ENCODE data around the gene KMT2D.
A peak's percentile ranks its signal among the peaks of the same experiment; 100 is the strongest.

The KMT2D gene

DNA sequence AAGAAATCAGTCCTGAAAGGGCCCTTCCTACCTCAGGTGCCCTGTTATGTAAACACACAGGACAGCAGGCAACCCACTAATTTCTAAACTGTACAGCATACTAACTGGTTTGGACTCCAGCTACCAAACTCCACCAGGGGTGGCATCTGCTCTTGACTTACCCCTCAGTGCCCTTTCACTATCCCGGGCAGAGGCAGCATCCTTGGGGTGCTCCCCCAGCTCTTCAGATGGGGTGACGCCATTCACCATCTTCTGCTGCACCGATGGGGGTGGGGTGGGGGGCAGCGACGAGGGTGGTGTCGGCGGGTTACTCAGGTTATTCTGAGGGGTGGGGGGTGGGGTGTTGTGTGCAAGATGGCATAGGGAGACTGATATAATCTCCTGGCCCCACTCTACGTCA lies 30.5 kb downstream of the KMT2D start:
- peaks cover 36 to 68% of the 10 kb centered on the region in 2 donors for H3K36me3 Mint-ChIP-seq
- no peak for ATAC-seq (replicated peaks)
- H3K27me3 Mint-ChIP-seq, result no peaks in the 10 kb centered on the region
- H3K9me3 Mint-ChIP-seq, result no peaks in the 10 kb centered on the region
- H3K27ac Mint-ChIP-seq, result peak overlapping the region; percentile 3
- DNase-seq, result no peak
- no peak overlapping the region for H3K4me3 Mint-ChIP-seq
- H3K4me1 Mint-ChIP-seq, result peaks cover 5 to 12% of the 10 kb centered on the region in 2 donors

DNA sequence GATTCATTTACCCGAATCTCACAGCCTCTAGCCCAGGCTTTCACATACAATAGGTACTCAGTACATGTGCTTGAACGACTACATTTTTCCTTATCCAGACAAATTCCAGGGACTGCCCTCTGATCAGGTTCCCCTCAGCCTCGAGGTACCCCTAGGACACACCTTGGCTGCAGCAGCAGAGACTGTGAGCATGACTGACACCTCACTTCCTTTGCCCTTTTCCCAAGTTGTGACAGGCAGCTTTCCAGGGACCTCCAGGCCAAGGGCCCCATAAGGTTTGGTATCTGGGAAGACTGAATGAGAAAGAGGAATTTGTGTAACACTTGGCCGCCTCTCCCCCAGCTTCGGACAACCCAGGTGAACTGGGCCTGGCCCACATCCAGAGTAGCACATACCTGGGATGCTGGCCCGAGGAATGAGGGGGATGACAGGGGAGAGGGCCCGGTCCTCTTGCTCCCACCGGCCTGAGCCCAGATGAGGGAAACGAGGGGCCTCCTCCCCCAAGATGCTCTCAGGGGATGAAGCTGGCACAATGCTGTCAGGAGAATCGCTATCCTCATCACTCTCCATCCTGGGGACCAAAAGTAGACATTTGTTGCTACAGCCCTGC lies 31.8 kb downstream of the KMT2D start:
- H3K4me3 Mint-ChIP-seq, result no peak overlapping the region
- peak overlapping the region; percentile 65 for H3K27ac Mint-ChIP-seq
- no peak for DNase-seq
- H3K27me3 Mint-ChIP-seq, result no peaks in the 10 kb centered on the region
- H3K36me3 Mint-ChIP-seq, result peaks cover 40 to 68% of the 10 kb centered on the region in 2 donors
- no peaks in the 10 kb centered on the region for H3K9me3 Mint-ChIP-seq
- H3K4me1 Mint-ChIP-seq, result peaks cover 5 to 12% of the 10 kb centered on the region in 2 donors
- ATAC-seq (replicated peaks), result no peak

DNA sequence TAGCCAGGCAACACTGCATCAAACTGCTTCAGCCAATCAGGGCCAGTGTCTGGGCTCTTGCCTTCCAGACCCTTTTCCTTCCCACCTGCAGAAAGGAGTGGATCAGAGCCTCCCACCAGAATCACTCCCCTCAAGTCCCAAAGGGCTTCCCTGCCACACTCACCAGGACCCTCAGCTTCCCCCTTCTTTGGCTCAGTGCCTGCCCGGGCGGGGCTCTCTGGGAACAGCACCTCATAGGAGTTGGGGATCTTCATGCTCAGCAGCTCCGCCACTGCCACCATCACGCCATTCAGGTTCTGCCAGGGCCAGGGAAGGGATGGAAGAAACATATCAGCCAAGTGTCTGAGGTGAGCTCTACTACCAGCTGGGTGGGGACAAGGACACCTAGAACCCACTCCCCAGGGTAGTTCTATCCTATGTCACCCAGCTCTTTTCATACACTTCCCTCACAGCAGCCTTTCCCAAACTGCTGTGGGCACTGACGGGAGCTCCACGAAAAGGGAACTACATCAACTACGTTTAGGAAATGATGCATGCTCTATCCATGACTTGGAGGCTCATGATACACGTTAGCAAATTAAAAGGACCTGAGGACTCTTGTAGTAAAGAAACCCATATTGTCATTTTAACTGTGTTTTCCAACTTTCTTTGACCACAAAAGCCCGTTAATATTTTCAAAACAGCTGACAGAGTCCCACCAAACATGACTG lies 32.6 kb downstream of the KMT2D start:
- Mint-ChIP-seq H3K27me3 (no peaks in the 10 kb centered on the region), H3K36me3 (peaks cover 45 to 71% of the 10 kb centered on the region in 2 donors), H3K9me3 (no peaks in the 10 kb centered on the region), H3K4me3 (no peak overlapping the region), H3K27ac (peak overlapping the region; percentile 53), H3K4me1 (peaks cover 4 to 12% of the 10 kb centered on the region in 2 donors)
- no peak for DNase-seq
- ATAC-seq (replicated peaks), result no peak

DNA sequence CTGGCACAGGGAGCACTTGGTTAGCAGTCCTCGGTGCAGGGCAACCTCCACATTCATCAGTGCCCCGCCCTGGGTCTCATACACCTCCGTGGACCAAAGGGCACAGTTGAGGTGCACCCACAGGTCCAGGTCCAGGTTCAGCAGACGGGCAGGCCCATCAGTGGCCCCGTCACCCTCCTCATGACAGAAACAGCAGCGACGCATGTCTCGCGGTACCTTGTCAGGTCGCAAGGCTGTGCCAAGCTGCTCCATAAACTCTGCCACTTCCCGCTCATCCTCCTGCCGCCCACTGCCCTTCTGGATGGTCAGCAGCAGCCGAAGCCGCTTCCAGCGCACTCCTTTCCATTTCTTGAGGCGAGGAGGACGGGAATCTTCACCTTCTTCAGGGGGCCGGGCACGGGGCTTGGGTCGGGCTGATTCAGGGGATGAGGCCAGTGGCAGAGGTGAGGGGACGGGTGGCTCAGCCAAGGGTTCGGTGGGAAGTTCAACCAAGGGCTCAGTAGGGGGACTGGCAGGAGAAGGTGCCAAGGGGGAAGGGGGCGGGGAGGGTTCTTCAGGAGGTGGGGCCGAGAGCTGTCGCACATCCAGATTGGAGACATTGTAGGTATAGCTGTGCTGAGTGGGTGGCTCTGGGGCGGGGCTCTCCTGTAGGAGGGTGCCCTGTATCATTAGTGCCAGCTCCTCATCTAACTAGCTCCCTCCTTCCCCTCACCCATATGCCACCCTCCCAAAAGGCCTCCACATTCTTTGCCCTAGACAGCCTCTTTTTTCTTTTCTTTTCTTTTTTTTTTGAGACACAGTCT lies 33.7 kb downstream of the KMT2D start:
- Mint-ChIP-seq H3K36me3 (peaks cover 51 to 76% of the 10 kb centered on the region in 2 donors), H3K27ac (peak overlapping the region; percentile 20), H3K4me1 (peaks cover 4 to 12% of the 10 kb centered on the region in 2 donors), H3K4me3 (no peak overlapping the region), H3K27me3 (no peaks in the 10 kb centered on the region), H3K9me3 (no peaks in the 10 kb centered on the region)
- ATAC-seq (replicated peaks), result no peak
- no peak for DNase-seq

DNA sequence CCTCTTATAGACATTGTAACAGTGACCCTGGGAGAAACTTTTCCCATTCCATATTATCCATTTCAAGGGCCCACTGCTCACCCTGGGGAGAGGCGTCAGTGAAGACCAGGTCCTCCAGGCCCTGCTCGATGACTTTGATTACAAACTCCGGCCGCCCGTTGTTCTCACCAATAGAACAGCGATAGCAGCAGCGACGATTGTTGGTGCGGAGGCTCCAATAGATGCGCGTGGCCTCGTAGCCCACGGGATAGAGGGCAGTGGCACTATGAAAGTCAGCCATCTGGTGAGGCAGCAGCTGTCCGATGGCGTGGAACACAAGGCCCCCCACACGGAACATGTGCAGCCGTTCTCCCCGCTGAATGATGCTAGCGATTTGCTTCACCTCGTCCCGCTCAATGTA lies 34.5 kb downstream of the KMT2D start:
- ATAC-seq (replicated peaks) (no peak), DNase-seq (no peak)
- no peaks in the 10 kb centered on the region for H3K27me3 Mint-ChIP-seq
- peaks cover 3 to 9% of the 10 kb centered on the region in 2 donors for H3K4me1 Mint-ChIP-seq
- no peak overlapping the region for H3K4me3 Mint-ChIP-seq
- H3K9me3 Mint-ChIP-seq, result no peaks in the 10 kb centered on the region
- peaks cover 49 to 74% of the 10 kb centered on the region in 2 donors for H3K36me3 Mint-ChIP-seq
- peak overlapping the region; percentile 1 for H3K27ac Mint-ChIP-seq

DNA sequence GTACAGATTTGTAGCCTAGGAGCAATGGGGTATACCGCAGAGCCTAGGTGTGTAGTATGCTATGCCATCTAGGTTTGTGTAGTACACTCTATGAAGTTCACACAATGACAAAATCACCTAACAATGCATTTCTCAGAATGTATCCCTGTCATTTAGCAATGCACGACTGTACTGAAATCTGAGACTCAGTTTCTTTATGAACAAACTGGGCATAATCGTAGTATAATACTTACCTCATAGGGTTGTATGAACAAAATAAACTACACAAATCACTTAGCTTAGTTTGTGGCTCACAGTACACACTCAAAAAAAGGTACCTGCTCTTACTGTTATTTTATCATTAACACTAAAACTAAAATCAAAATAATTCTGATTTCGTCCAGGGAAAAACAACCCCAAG lies 35.1 kb downstream of the KMT2D start:
- ATAC-seq (replicated peaks), result no peak
- peaks cover 0 to 6% of the 10 kb centered on the region in 2 donors for H3K4me1 Mint-ChIP-seq
- no peaks in the 10 kb centered on the region for H3K9me3 Mint-ChIP-seq
- H3K4me3 Mint-ChIP-seq, result no peak overlapping the region
- no peak for DNase-seq
- no peaks in the 10 kb centered on the region for H3K27me3 Mint-ChIP-seq
- H3K27ac Mint-ChIP-seq, result no peak overlapping the region
- peaks cover 51 to 74% of the 10 kb centered on the region in 2 donors for H3K36me3 Mint-ChIP-seq

DNA sequence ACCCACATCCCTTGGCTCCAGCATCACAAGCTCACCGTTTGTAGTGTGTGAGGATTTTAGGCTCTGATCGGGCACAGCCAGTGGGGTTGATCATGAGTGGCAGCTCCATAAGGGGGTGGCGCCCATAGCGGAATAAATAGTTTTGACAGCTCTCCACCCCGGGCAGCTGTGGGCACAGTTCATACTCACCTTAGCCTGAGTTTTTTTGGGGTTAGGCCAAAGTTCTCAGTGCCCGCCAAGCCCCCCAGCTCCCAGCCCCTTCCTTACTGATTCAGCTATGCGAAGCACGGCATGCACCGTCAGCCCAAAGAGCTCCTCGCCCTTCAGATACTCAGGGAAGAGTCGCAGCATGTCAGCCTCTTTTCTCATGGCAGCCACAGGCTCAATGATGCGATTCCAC lies 36.1 kb downstream of the KMT2D start:
- peaks cover 5 to 13% of the 10 kb centered on the region in 2 donors for H3K4me1 Mint-ChIP-seq
- ATAC-seq (replicated peaks), result no peak
- no peak overlapping the region for H3K4me3 Mint-ChIP-seq
- no peaks in the 10 kb centered on the region for H3K9me3 Mint-ChIP-seq
- no peak for DNase-seq
- H3K27ac Mint-ChIP-seq, result no peak overlapping the region
- H3K36me3 Mint-ChIP-seq, result peaks cover 52 to 75% of the 10 kb centered on the region in 2 donors
- H3K27me3 Mint-ChIP-seq, result no peaks in the 10 kb centered on the region

DNA sequence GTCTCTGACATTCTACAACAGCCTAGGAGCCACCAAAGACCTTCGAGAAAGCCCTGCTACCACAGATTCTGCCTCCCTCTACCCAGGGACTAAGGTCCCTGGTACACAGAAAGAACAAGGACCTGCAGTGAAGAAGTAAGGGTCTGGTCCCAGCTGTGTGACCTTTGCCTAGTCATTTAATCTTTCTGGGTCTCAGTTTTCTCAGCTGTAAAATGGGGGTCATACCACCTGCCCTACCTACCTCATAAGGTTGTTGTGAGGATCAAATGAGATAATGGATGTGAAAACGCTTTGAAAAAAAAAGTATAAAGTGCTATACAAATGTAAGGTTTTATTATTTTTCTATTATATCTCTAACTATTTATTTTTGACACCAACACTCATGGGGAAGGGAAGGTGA lies 36.8 kb downstream of the KMT2D start:
- no peak overlapping the region for H3K4me3 Mint-ChIP-seq
- H3K36me3 Mint-ChIP-seq, result peaks cover 51 to 74% of the 10 kb centered on the region in 2 donors
- no peak for DNase-seq
- H3K4me1 Mint-ChIP-seq, result peaks cover 8 to 20% of the 10 kb centered on the region in 2 donors
- H3K9me3 Mint-ChIP-seq, result no peaks in the 10 kb centered on the region
- no peak overlapping the region for H3K27ac Mint-ChIP-seq
- ATAC-seq (replicated peaks), result no peak
- no peaks in the 10 kb centered on the region for H3K27me3 Mint-ChIP-seq

DNA sequence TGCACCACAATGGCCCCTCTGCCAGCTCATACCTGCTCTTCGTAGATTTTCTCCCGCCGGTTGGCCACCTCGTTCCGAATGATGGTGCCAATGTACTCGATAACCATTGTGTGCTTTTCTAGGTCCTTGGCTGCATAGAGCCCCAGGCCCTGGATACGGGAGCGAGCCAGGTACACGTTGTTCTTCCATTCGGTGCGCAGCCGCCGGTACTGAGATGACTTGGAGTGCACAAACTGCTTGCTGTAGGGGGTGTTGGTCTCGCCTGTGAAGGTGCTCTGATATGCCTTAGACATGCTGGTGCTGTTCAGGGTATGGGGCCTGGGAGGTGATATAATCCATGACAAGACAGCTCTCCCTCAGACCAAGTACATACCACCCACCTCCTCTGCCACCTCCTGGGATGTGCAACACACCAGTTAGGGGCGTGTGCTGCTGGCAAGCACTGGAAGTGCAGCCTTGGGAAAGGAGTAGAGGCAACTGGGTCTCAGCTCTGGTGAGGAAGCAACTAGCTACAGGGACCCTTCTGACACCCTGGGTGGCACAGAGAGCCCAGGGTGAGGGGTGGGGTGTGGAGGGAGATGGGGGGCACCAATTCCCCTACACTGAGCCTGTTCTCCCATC lies 37.9 kb downstream of the KMT2D start:
- Mint-ChIP-seq H3K4me3 (peak overlapping the region in 1 of 2 donors; percentile 4), H3K27ac (no peak overlapping the region), H3K27me3 (no peaks in the 10 kb centered on the region), H3K36me3 (peaks cover 44 to 70% of the 10 kb centered on the region in 2 donors), H3K4me1 (peaks cover 11 to 24% of the 10 kb centered on the region in 2 donors), H3K9me3 (no peaks in the 10 kb centered on the region)
- no peak for DNase-seq
- ATAC-seq (replicated peaks), result no peak

DNA sequence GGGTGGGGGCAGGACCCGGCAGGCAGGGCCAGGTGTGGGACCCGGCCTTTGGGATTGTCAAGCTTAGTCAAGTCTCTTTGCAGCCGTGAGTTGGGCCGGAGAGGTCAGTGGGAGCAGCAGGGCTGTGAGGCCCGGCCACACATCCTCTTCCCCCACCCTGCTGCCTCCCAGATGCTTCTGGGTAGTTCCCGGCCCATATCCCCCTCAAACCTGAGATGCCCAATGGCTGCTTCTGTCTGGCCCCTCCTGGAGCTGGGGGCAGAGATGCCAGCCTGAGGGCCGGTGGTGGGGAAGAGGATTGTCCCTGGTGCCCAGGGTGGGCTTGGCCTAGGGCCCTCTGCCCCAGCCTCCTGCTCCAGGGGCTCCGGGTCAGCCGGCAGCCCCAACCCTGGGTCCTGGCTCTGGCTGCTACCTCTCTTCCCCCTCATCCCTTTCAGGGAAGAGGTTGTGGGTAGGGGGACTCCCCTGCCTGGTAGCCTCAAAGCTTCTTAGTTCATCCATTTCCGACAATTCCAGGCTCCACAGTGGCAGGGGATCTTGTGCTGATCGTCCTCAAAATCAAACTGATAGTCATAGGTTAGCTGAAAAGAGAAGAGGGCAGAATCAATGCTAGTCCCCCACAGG lies 39.2 kb downstream of the KMT2D start:
- no peak overlapping the region for H3K4me3 Mint-ChIP-seq
- peaks cover 16 to 33% of the 10 kb centered on the region in 2 donors for H3K4me1 Mint-ChIP-seq
- no peak for ATAC-seq (replicated peaks)
- H3K27me3 Mint-ChIP-seq, result no peaks in the 10 kb centered on the region
- peak overlapping the region; percentile 88 for H3K27ac Mint-ChIP-seq
- no peaks in the 10 kb centered on the region for H3K9me3 Mint-ChIP-seq
- H3K36me3 Mint-ChIP-seq, result peaks cover 43 to 66% of the 10 kb centered on the region in 2 donors
- no peak for DNase-seq

DNA sequence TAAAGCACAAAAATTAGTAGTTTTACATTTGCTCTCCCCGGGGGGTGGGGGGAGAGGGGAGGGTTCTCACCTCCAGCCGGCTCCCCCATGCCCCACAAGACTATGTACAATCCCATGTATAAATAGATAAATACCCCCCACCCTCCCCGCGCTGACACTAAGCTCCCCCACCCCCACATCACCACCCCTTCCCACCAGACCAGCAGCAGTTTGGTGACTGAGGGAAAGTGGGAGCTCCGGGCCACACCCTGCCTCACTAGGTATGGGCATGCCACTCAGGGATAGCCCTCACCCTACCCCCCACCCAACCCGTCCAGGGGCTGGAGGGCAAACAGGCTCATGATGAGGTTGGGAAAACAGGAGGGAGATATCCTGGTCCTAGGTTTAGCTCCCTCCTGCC lies 40.2 kb downstream of the KMT2D start:
- ATAC-seq (replicated peaks) (no peak), DNase-seq (no peak)
- Mint-ChIP-seq H3K4me3 (no peak overlapping the region), H3K9me3 (no peaks in the 10 kb centered on the region), H3K36me3 (peaks cover 44 to 65% of the 10 kb centered on the region in 2 donors), H3K27ac (no peak overlapping the region), H3K4me1 (peaks cover 16 to 43% of the 10 kb centered on the region in 2 donors), H3K27me3 (no peaks in the 10 kb centered on the region)

DNA sequence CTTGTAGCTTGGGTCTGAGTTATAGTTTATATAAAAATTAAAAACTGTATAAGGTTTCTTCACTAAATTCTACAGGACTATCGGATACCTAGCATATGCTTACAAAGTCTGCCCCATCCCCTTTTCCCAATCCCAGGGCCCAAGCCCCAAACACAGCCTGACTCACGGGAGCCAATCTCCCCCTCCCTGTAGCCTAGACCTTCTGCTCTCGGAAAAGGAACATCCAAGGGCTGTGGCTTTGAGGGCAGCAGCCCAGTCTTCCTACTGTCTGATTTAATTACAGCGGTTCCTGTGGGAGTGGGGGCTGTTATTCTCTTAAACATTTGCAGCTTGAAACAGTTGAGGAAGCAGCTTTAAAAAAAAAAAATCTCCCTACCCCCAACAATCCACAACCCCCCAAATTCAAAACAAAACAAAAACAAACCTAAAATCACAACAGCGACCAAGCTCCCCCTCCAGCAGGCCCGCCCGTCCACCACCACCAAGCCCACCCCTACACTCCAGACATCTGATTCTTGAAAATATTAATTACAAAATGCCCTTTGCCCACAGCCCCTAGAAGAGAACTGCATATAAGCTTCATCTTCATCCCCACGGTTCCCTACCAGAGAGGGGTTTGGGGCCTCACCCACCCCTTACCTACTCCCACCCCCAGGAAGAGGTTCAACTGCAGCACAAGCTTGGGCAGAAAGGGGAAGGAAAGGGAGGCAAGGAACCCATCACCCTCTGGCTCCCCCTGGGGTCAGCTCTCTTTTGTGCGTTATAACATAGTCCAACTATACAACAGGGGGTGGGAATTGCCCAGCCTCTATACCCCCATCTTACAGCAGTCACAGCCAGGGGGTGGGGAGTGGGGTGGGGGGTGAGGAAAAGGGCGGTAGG lies 40.9 kb downstream of the KMT2D start:
- Mint-ChIP-seq H3K27ac (peak overlapping the region; percentile 92), H3K27me3 (no peaks in the 10 kb centered on the region), H3K9me3 (no peaks in the 10 kb centered on the region), H3K4me1 (peaks cover 16 to 47% of the 10 kb centered on the region in 2 donors), H3K36me3 (peaks cover 39 to 64% of the 10 kb centered on the region in 2 donors), H3K4me3 (peak overlapping the region; percentile 75 to 95)
- DNase-seq (no peak), ATAC-seq (replicated peaks) (no peak)

DNA sequence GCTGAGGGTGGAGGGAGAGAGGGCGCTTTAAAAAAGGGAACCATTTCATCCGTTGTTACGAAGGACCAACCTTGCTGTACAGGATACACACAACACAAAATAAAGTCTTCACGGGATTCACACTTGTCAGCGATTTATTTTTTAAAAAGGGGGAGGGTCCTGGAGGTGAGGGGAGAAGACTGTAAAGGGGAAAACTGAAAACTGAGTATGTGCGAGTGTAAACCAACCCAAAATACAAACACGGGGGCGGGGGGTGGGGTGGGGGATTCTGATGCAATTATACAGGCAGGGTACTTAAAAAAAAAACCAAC lies 41.5 kb downstream of the KMT2D start:
- Mint-ChIP-seq H3K9me3 (no peaks in the 10 kb centered on the region), H3K27me3 (no peaks in the 10 kb centered on the region), H3K36me3 (peaks cover 35 to 58% of the 10 kb centered on the region in 2 donors), H3K27ac (peak overlapping the region; percentile 98), H3K4me1 (peaks cover 16 to 47% of the 10 kb centered on the region in 2 donors), H3K4me3 (peak overlapping the region; percentile 94 to 95)
- ATAC-seq (replicated peaks) (peak; percentile 54), DNase-seq (no peak)
